Activated CD8-positive, alpha-beta T cell treated with anti-CD3 and anti-CD28 coated beads for 36 hours (primary cell): ENCODE data around the gene FAM53A. TPM values are rescaled to one million over a fixed set of nuclear protein-coding genes. Genes with fewer than 3 reads are reported as not detected.

Source experiments
- ATAC-seq: fragments of 200-7000 bp; cut with Tn5 transposase; one replicate; pipeline ENCODE4 v1.10.0; 2021; ENCODE audit warnings: mild to moderate bottlenecking, moderate library complexity
- CTCF ChIA-PET: fragments of 350-600 bp; sonication (Branson Sonifier 250); formaldehyde crosslinking; loops from one replicate; lab custom pipeline; 2021; ENCODE audit warnings: antibody characterized with exemption; lab: Charles Lee
- POLR2A ChIA-PET: fragments of 350-600 bp; sonication (Branson Sonifier 250); formaldehyde crosslinking; loops from one replicate; lab custom pipeline; 2021; ENCODE audit warnings: antibody characterized with exemption; lab: Charles Lee
- DNase-seq: peaks from one replicate; pipeline ENCODE4 v3.0.0-alpha.2; 2020
- H3K27ac Mint-ChIP-seq: one replicate; pipeline ENCODE4 v1.8.0; 2021; ENCODE audit warnings: mild to moderate bottlenecking, mixed read lengths
- H3K27me3 Mint-ChIP-seq: one replicate; pipeline ENCODE4 v1.8.0; 2021; ENCODE audit warnings: mixed read lengths
- H3K36me3 Mint-ChIP-seq: one replicate; pipeline ENCODE4 v1.8.0; 2021; ENCODE audit warnings: low read depth, mixed read lengths
- H3K4me1 Mint-ChIP-seq: one replicate; pipeline ENCODE4 v1.8.0; 2021; ENCODE audit warnings: low read depth, mixed read lengths
- H3K4me3 Mint-ChIP-seq: one replicate; pipeline ENCODE4 v1.8.0; 2021; ENCODE audit warnings: mild to moderate bottlenecking, moderate library complexity, mixed read lengths
- H3K9me3 Mint-ChIP-seq: one replicate; pipeline ENCODE4 v1.8.0; 2021; ENCODE audit warnings: mixed read lengths
- CTCF ChIP-seq: fragments of 200-600 bp; IDR thresholded peaks from one replicate; pipeline ENCODE4 v1.8.0; 2022; ENCODE audit warnings: antibody characterized with exemption, mild to moderate bottlenecking
- intact Hi-C: fragments of 100-400 bp; cut with micrococcal nuclease; formaldehyde crosslinking; loops from one replicate; pipeline ENCODE4 v1.10.0; 2022
- total RNA-seq, 2 experiments: library from RNA; stranded (reverse); gene quantifications; one replicate each; pipeline ENCODE4 v1.2.3, GENCODE V29; 2021

The FAM53A gene
- total RNA-seq, 2 experiments from 2014 or later = 1.2 to 1.8 TPM

- no peak for TF ChIP-seq CTCF
Measured at GRCh38 chr4:1685235-1686150, 1.4 kb upstream of the FAM53A start.

GRCh38 chr4:1684506-1685234 is 557 bp upstream of the FAM53A start:
- CTCF ChIA-PET = interaction anchor here (2.9 kb wide), 1 partner anchor 9 kb away, joined by 20 read pairs; no protein-coding TSS in a partner anchor
- ATAC-seq (no peak), DNase-seq (peak; percentile 96)

More at GRCh38 chr4:1685235-1686150, 1.4 kb upstream of the FAM53A start:
- Mint-ChIP-seq H3K4me1 (peaks cover 11% of the 10 kb centered on the region), H3K9me3 (no peaks in the 10 kb centered on the region), H3K36me3 (peaks cover 5% of the 10 kb centered on the region), H3K4me3 (no peak overlapping the region), H3K27me3 (no peaks in the 10 kb centered on the region), H3K27ac (no peak overlapping the region)
- ChIA-PET POLR2A (interaction anchor here (0.8 to 1.0 kb wide), 2 partner anchors 27 to 38 kb away, joined by 3 read pairs; partner anchors contain the start of gene SLBP), CTCF (no interaction called here)
- intact Hi-C loops = no loop called here
- ATAC-seq (no peak), DNase-seq (no peak)

GRCh38 chr4:1683261-1683735 is 815 bp downstream of the FAM53A start:
- DNase-seq = no peak
- intact Hi-C loops = no loop called here
- ChIA-PET CTCF (interaction anchor here (0.7 to 2.9 kb wide), 4 partner anchors 10 to 581 kb away, joined by 3 to 20 read pairs (median 6); no protein-coding TSS in a partner anchor), POLR2A (interaction anchor here (0.6 to 1.7 kb wide), 2 partner anchors 38 to 910 kb away, joined by 3 to 5 read pairs; partner anchors contain the start of genes TACC3 and TMEM129)
- peak overlapping the region; percentile 69 for H3K27ac Mint-ChIP-seq
- H3K9me3 Mint-ChIP-seq = no peaks in the 10 kb centered on the region
- no peak for ATAC-seq
- no peaks in the 10 kb centered on the region for H3K27me3 Mint-ChIP-seq
- no peak for TF ChIP-seq CTCF
- H3K36me3 Mint-ChIP-seq = no peaks in the 10 kb centered on the region
- H3K4me3 Mint-ChIP-seq = peak overlapping the region; percentile 76
- H3K4me1 Mint-ChIP-seq = peaks cover 11% of the 10 kb centered on the region

More at GRCh38 chr4:1684506-1685234, 557 bp upstream of the FAM53A start:
- intact Hi-C loops = no loop called here
- Mint-ChIP-seq H3K36me3 (peaks cover 2% of the 10 kb centered on the region), H3K27ac (no peak overlapping the region), H3K9me3 (no peaks in the 10 kb centered on the region), H3K27me3 (no peaks in the 10 kb centered on the region), H3K4me1 (peaks cover 11% of the 10 kb centered on the region), H3K4me3 (peak overlapping the region; percentile 37)
- POLR2A ChIA-PET = interaction anchor here (0.8 kb wide), 1 partner anchor 39 kb away, joined by 3 read pairs; no protein-coding TSS in a partner anchor
- TF ChIP-seq CTCF = no peak

GRCh38 chr4:1682860-1683259 is 1.3 kb downstream of the FAM53A start:
- Mint-ChIP-seq H3K27ac (no peak overlapping the region), H3K9me3 (no peaks in the 10 kb centered on the region), H3K36me3 (no peaks in the 10 kb centered on the region), H3K4me3 (peak overlapping the region; percentile 76), H3K27me3 (no peaks in the 10 kb centered on the region), H3K4me1 (peaks cover 11% of the 10 kb centered on the region)
- CTCF ChIA-PET = interaction anchor here (0.7 to 2.9 kb wide), 4 partner anchors 11 to 582 kb away, joined by 3 to 20 read pairs (median 6); no protein-coding TSS in a partner anchor
- DNase-seq (no peak), ATAC-seq (no peak)
- TF ChIP-seq CTCF = no peak
- POLR2A ChIA-PET = interaction anchor here (0.6 to 1.7 kb wide), 2 partner anchors 38 to 909 kb away, joined by 3 to 5 read pairs; partner anchors contain the start of genes TACC3 and TMEM129
- intact Hi-C loops = no loop called here
